Mucosa of descending colon (tissue), 3 donors: Measurements from ENCODE around the gene SORCS2. TPM values are rescaled to one million over a fixed set of nuclear protein-coding genes. Genes with fewer than 3 reads are reported as not detected.

Source experiments
- ATAC-seq: fragments of 200-7000 bp; cut with Tn5 transposase; one replicate; pipeline ENCODE4 v1.9.1; 2020; ENCODE audit warnings: mild to moderate bottlenecking, moderate library complexity
- DNase-seq, 3 donors: peaks; one replicate each; pipeline ENCODE4 v3.0.0-alpha.2; 2020
- H3K36me3 ChIP-seq: fragments of 200-600 bp; one replicate; pipeline ENCODE4 v1.8.0; 2021; ENCODE audit warnings: low read depth, mild to moderate bottlenecking
- H3K4me1 ChIP-seq: fragments of 200-600 bp; one replicate; pipeline ENCODE4 v1.8.0; 2021; ENCODE audit warnings: low read depth, mild to moderate bottlenecking
- H3K4me3 ChIP-seq: fragments of 200-600 bp; one replicate; pipeline ENCODE4 v1.8.0; 2021; ENCODE audit warnings: mild to moderate bottlenecking
- H3K9me3 ChIP-seq: fragments of 200-600 bp; one replicate; pipeline ENCODE4 v1.8.0; 2021; ENCODE audit warnings: mild to moderate bottlenecking
- intact Hi-C, 2 donors: fragments of 100-400 bp; cut with DNase I in 1 of 2; cut with micrococcal nuclease in 1 of 2; formaldehyde crosslinking; loops; one replicate each; pipeline versions ENCODE4 v1.11.0 to v1.11.1; 2022; cut with DNase I, micrococcal nuclease
- total RNA-seq, 3 donors: library from RNA; stranded (reverse); fragmentation: NEBNext Ultra II Directional in 2 of 3; extraction: Animal tissue kit (Norgen Biotek cat#: 25700) in 2 of 3; gene quantifications; one replicate each; pipeline versions ENCODE4 v1.2.1 to v1.2.4, GENCODE V29; 2021 to 2023
- TF ChIP-seq, protein P1 (sequence below): fragments of 200-600 bp; IDR thresholded peaks from one replicate; pipeline ENCODE4 v1.8.0; 2022; ENCODE audit warnings: antibody characterized with exemption, mild to moderate bottlenecking
- donor health status: DM: no; HTN: no; CAD: no; lungs with moderate emphysema.
- donor health status: DM: no; HTN: no; CAD: no.
- donor health status: DM: no; HTN: yes; CAD: no.

The SORCS2 gene
- total RNA-seq, 3 donors from 2014 or later: 0.20 to 3.1 (median 1.5) TPM

DNA sequence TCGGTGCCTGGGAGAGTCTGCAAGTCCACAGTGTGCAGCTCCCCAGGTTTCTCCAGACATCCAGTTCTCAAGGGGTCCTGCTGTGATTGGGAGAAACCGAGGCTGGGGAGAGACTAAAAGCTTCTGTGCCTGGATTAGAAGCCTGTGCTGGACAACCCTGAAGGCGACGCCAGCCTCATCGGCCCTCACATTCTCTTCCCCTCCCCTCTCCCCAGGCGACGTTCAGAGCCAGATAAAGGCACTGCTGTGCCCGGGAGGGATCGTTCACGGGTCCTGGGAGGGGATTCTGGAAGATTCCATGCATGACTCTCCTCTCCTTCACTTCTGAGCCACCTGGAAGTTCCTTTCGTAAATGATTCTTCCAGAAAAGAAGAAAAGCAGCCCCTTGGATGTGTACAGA, 114.6 kb downstream of the SORCS2 start:
- H3K4me3 ChIP-seq: no peak overlapping the region
- no peak for DNase-seq
- no peaks in the 10 kb centered on the region for H3K36me3 ChIP-seq
- H3K4me1 ChIP-seq: no peaks in the 10 kb centered on the region
- H3K9me3 ChIP-seq: no peaks in the 10 kb centered on the region
- TF ChIP-seq, protein P1, sequence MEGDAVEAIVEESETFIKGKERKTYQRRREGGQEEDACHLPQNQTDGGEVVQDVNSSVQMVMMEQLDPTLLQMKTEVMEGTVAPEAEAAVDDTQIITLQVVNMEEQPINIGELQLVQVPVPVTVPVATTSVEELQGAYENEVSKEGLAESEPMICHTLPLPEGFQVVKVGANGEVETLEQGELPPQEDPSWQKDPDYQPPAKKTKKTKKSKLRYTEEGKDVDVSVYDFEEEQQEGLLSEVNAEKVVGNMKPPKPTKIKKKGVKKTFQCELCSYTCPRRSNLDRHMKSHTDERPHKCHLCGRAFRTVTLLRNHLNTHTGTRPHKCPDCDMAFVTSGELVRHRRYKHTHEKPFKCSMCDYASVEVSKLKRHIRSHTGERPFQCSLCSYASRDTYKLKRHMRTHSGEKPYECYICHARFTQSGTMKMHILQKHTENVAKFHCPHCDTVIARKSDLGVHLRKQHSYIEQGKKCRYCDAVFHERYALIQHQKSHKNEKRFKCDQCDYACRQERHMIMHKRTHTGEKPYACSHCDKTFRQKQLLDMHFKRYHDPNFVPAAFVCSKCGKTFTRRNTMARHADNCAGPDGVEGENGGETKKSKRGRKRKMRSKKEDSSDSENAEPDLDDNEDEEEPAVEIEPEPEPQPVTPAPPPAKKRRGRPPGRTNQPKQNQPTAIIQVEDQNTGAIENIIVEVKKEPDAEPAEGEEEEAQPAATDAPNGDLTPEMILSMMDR: no peak
- intact Hi-C loops: no loop called here
- no peak for ATAC-seq

DNA sequence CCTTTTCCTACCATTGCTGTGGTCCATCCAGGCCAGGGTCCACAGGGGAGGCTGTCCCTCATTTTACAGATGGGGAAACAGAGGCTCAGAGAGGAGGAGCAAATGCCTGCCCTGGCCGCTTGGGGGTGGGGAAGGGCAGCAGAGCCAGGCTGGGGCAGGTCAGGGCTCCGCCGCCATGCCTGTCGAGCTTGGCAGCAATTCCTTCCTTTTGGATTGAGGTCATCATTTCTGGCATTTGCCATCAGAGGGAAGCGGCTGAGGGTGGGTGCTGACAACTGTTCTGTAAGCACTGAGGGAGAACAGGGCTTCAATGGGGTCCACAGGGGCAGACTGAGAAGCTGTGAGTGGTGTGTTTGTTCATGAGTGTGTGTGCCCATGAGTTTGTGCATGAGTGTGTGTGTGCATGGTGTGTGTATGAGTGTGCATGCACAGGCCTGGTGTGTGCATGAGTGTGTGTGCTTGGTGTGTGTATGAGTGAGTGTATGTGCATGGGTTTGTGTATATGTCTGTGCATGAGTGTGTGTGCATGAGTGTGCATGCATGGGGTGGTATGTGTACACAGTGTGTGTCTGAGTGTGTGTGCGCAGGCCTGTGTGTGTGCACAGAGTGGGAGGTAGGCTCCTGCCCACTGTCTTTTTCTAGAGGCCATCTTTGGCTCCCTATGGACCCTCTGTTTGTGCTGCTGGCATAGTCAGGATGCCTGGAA, 115.2 kb downstream of the SORCS2 start:
- DNase-seq (peak in 1 of 3 donors; percentile 18), ATAC-seq (no peak)
- intact Hi-C loops: no loop called here
- H3K9me3 ChIP-seq: no peaks in the 10 kb centered on the region
- no peaks in the 10 kb centered on the region for H3K36me3 ChIP-seq
- no peak overlapping the region for H3K4me3 ChIP-seq
- H3K4me1 ChIP-seq: no peaks in the 10 kb centered on the region
- TF ChIP-seq, protein P1: no peak

DNA sequence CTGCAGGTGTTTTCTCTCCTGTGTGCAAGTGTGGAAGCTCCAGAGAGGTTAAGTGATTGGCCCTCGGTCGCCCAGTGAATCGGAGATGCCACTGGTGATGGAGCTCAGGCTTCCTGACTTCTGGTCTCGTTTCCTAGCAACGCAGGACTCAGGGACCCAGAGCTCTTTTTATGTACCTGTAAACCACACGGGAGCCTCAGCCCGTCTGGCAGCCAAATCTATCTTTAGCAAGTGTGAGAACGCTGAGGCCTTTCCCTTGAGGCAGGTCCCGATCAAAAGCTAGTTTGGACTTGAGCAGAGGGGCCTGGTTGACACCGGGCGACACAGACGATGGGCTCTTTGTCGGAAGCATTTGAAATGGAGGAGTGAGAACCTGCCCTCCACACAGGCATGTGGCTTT, 116.8 kb downstream of the SORCS2 start:
- ATAC-seq (no peak), DNase-seq (peak in 1 of 3 donors; percentile 14)
- H3K36me3 ChIP-seq: no peaks in the 10 kb centered on the region
- no peaks in the 10 kb centered on the region for H3K4me1 ChIP-seq
- intact Hi-C loops: no loop called here
- H3K9me3 ChIP-seq: no peaks in the 10 kb centered on the region
- H3K4me3 ChIP-seq: no peak overlapping the region
- TF ChIP-seq, protein P1: no peak

DNA sequence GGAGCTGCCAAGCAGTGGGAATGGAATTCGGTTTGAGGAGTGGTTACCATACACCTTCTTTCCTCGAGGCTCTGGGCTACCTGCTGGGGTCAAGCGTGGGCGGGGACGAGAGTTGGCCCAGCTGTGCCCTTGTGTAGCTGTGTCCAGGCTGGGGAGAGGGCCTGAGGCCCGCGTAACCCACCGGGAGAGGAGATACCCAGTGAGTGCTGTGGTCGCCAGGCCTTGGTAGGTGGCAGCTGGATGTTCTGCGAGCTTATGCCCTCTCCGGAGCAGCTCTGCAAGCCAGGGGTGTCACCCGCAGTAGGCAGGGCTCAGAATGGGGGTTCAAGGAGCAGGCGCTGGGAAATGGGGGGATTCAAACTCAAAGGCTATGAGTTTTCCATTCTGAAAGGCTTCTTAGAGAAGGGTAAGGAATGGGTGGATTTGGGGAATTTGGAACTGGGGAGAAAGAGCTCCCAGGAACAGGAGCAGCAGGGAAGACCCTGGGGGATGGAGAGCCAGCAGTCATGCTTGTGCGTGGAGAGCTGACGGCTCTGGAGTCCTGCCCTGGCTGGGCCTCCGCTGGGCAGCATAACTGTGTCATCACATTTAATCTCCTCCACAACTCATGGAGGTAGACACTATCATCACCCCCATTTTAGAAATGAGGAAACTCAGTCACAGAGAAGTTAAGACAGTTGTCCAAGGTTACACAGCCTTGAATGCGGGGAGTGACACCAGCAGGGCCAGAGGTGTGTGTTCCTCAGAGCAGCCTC, 117.5 kb downstream of the SORCS2 start:
- no peaks in the 10 kb centered on the region for H3K9me3 ChIP-seq
- ATAC-seq (no peak), DNase-seq (peak in 1 of 3 donors; percentile 43)
- TF ChIP-seq, protein P1: no peak
- H3K4me1 ChIP-seq: no peaks in the 10 kb centered on the region
- intact Hi-C loops: no loop called here
- no peak overlapping the region for H3K4me3 ChIP-seq
- no peaks in the 10 kb centered on the region for H3K36me3 ChIP-seq

DNA sequence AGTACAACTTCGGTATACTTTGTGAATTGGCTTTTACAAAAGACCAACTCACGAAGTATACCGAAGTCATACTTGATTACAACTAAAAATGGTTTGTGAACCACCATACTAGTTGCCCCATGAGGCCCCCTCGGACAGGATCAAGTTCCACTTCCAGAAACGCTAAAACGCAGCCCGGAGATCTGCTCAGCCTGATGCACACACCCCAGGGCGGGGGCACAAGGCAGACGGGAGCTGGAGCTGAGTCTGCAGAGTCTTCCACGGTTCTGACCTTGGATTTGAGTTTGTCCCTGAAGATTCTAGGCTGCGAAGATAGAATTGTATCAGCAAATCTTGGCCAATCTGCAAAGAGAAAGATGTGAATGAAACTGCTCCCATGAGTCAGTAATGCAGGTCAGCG, 118.1 kb downstream of the SORCS2 start:
- H3K4me1 ChIP-seq: no peaks in the 10 kb centered on the region
- intact Hi-C loops: no loop called here
- H3K9me3 ChIP-seq: no peaks in the 10 kb centered on the region
- no peak overlapping the region for H3K4me3 ChIP-seq
- DNase-seq (peak in 1 of 3 donors; percentile 8), ATAC-seq (no peak)
- TF ChIP-seq, protein P1: no peak
- no peaks in the 10 kb centered on the region for H3K36me3 ChIP-seq
